Activated naive CD4-positive, alpha-beta T cell treated with anti-CD3 and anti-CD28 coated beads, Interleukin-2, amount 50 U/mL, for 24 hours (primary cell): Measurements from ENCODE around the gene CLCN3.
"Not testable (repeated sequence)": the region's sequence is repeated elsewhere in the genome, so short reads cannot be mapped to it uniquely, and the experiment has no call there.

Experiments used
- H3K27ac Mint-ChIP-seq: one replicate; pipeline ENCODE4 v1.8.0; 2021; ENCODE audit warnings: mild to moderate bottlenecking, mixed read lengths
- H3K27me3 Mint-ChIP-seq: one replicate; pipeline ENCODE4 v1.8.0; 2021; ENCODE audit warnings: mixed read lengths
- H3K36me3 Mint-ChIP-seq: one replicate; pipeline ENCODE4 v1.8.0; 2021; ENCODE audit warnings: mixed read lengths
- H3K4me1 Mint-ChIP-seq: one replicate; pipeline ENCODE4 v1.8.0; 2021; ENCODE audit warnings: mixed read lengths
- H3K4me3 Mint-ChIP-seq: one replicate; pipeline ENCODE4 v1.8.0; 2021; ENCODE audit warnings: mild to moderate bottlenecking, mixed read lengths
- H3K9me3 Mint-ChIP-seq: one replicate; pipeline ENCODE4 v1.8.0; 2021; ENCODE audit warnings: mixed read lengths

Gene CLCN3

DNA sequence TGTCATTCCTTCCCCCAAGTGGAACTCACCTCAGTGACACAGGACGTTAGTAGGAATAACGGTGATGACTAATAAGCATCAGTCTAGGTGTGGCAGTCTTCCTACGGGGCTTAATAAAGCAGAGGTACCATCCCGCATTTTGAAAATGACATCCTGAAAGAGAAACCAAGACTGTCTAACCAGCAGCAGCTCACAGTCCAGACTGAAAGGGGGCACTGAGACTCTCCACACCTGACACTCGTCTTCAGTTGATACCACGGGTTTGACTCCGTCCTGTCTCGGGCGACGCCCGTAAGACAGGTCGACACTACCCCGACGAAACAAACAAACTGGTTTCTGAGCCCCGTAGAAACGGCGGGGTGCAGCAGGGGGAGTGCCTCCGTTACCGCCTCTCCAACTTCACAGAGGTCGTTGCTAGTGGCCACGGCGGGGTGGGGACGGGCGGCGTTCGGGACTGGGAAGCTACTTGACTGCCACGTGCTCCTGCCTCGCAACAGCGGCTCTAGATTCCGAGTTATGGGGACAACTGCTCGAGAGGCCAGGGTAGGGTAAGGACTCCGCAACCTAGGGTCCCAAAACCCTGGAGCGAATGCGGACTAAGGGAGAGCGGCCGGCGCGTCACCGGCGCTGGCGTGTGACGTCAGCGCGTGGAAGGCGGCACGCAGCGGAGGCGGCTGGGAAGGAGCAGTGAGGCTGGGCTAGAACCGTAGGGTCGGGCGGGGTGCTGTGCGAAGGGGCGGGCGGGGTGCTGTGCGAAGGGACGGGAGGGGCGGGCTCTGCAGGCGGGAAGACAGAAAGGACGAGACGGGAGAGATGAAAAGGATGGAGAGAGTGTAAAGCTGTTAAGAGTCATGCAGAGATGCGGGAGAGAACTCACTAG, 8.1 kb upstream of the CLCN3 start, which contains the start of gene NEK1:
NEK1 (minus strand) TSS at position 593 of the 880 bp plus-strand sequence. CDS start 9,953 bp downstream, outside the sequence.
- no peaks in the 10 kb centered on the region for H3K9me3 Mint-ChIP-seq
- H3K27me3 Mint-ChIP-seq, result no peaks in the 10 kb centered on the region
- H3K4me3 Mint-ChIP-seq, result peak within 1 kb of the TSS; percentile 98
- H3K27ac Mint-ChIP-seq, result peak within 1 kb of the TSS; percentile 98
- peaks cover 2% of the 10 kb centered on the region for H3K36me3 Mint-ChIP-seq
- peaks cover 50% of the 10 kb centered on the region for H3K4me1 Mint-ChIP-seq

DNA sequence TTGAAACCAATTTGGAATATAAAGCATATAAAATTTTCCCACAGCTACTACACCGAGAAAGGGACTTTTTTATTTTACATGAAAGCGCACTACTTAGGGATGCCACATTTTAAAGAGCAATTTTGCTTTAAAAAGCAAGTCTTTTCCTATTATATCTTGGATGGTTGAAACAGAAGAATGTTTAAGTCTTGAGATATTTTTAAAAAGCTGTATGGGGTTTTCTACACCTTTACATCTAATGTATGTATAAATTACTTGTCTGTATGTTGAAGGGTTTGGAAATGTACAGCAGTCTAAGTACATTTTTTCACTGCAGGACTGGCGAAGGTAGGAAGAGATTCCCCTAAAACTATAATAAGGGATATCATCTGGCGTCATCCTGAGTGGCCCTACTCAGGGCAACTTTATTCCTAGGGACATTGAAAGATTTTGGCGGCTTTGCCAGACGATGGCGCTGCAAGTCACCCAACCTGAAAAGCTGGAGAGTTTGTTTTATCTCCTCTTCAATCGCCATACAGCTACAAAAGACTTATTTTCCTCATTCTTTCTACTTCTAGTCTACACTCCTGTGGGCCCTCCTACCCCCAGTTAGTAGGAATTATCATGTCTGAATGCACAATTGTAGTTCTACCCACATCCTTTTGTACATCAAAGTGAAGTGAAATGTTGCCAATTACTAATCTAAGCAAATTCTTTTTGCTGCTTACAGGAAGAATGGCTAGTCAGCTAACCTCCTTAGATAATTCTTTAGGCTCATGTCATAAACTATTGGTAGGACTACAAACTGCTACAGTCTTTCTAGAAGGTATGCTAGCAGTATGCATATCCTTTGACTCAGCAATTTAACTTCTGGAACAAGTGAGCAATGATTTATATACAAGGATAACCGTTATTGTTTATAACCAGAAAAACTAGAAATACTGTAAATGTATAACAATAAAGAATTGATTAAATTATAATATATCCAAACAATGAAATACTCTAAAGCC, 7.2 kb upstream of the CLCN3 start:
- Mint-ChIP-seq H3K4me3 (peak overlapping the region; percentile 98), H3K27me3 (no peaks in the 10 kb centered on the region), H3K27ac (peak overlapping the region; percentile 98), H3K4me1 (peaks cover 51% of the 10 kb centered on the region), H3K36me3 (peaks cover 2% of the 10 kb centered on the region), H3K9me3 (no peaks in the 10 kb centered on the region)

GRCh38 chr4:169615467-169616106, 4.8 kb upstream of the CLCN3 start:
- no peaks in the 10 kb centered on the region for H3K9me3 Mint-ChIP-seq
- H3K4me3 Mint-ChIP-seq, result no peak overlapping the region
- H3K4me1 Mint-ChIP-seq, result peaks cover 62% of the 10 kb centered on the region
- H3K36me3 Mint-ChIP-seq, result peaks cover 2% of the 10 kb centered on the region
- no peaks in the 10 kb centered on the region for H3K27me3 Mint-ChIP-seq
- H3K27ac Mint-ChIP-seq, result peak overlapping the region; percentile 83

- H3K4me3 Mint-ChIP-seq, result no peak overlapping the region
- no peaks in the 10 kb centered on the region for H3K27me3 Mint-ChIP-seq
- H3K36me3 Mint-ChIP-seq, result no peaks in the 10 kb centered on the region
- peaks cover 55% of the 10 kb centered on the region for H3K4me1 Mint-ChIP-seq
- no peaks in the 10 kb centered on the region for H3K9me3 Mint-ChIP-seq
- H3K27ac Mint-ChIP-seq, result peak overlapping the region; percentile 51
These were observed 3.5 kb upstream of the CLCN3 start for GRCh38 chr4:169616846-169617245.

DNA sequence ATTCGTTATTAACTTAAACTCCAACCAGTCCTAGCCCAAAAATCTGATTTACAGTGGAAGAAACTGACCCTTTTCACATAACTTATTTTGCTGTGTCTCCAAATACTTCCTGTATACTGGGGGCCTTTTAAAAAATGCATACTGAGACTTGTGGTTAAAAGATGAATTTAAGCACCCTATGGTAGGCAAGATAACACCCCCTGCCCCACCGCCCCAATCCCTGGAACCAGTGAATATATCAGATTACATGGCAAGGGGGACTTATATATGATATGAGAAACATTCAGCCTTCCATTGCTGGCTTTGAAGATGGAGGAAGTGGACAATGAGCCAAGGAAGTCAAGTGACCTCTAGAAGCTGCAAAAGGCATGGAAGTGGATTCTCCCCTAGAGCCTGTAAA, 3.1 kb upstream of the CLCN3 start:
- no peaks in the 10 kb centered on the region for H3K9me3 Mint-ChIP-seq
- H3K4me1 Mint-ChIP-seq, result peaks cover 59% of the 10 kb centered on the region

DNA sequence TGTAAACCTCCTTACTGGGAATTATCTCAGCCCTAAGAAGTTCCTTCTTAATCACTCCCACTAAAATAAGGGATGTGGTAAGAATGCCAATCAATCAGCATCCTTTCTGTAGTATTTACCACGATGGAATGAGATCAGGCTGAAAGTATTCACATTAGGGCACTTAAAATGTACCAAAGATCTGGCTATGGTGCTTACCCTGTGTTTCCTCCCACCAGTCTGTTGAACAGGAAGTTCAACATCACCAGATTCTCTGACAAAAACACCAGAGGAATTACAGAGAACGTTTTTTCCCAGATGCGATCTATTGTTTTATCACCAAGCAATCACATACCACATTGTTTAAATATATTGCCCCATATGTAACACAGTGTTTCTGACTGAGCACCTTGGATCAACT, 2.1 kb upstream of the CLCN3 start:
- H3K27ac Mint-ChIP-seq, result peak overlapping the region; percentile 99
- H3K4me1 Mint-ChIP-seq, result peaks cover 61% of the 10 kb centered on the region
- no peaks in the 10 kb centered on the region for H3K27me3 Mint-ChIP-seq
- no peaks in the 10 kb centered on the region for H3K9me3 Mint-ChIP-seq
- H3K36me3 Mint-ChIP-seq, result no peaks in the 10 kb centered on the region
- H3K4me3 Mint-ChIP-seq, result peak overlapping the region; percentile 90

More for the DNA sequence above, 3.1 kb upstream of the CLCN3 start:
- H3K4me3 Mint-ChIP-seq, result no peak overlapping the region
- H3K27ac Mint-ChIP-seq, result peak overlapping the region; percentile 70
- H3K36me3 Mint-ChIP-seq, result no peaks in the 10 kb centered on the region
- no peaks in the 10 kb centered on the region for H3K27me3 Mint-ChIP-seq

GRCh38 chr4:169618986-169619385, 1.4 kb upstream of the CLCN3 start:
- Mint-ChIP-seq H3K4me3 (peak overlapping the region; percentile 90), H3K27ac (peak overlapping the region; percentile 99), H3K9me3 (no peaks in the 10 kb centered on the region), H3K27me3 (no peaks in the 10 kb centered on the region), H3K36me3 (peaks cover 3% of the 10 kb centered on the region), H3K4me1 (peaks cover 65% of the 10 kb centered on the region)

DNA sequence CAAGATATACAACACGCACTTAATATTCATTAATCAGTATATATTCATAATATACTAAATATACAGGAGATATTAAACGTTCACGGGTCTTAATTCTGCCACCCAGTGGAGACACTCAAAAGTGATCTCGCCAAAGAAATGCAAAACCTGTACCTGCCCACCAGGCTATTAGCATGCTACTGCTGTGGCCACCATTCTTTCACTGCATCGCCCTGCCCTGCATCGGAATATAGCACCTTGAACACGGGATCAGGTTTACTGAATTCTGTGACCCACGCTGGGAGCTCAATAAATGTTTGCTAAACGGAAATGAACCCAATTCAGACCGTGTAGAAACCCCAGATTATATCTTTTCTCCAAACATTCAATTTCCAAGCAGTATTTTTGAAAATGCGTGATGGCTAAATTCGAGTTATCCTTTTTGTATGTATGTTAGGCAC, 840 bp upstream of the CLCN3 start:
- peaks cover 65% of the 10 kb centered on the region for H3K4me1 Mint-ChIP-seq

DNA sequence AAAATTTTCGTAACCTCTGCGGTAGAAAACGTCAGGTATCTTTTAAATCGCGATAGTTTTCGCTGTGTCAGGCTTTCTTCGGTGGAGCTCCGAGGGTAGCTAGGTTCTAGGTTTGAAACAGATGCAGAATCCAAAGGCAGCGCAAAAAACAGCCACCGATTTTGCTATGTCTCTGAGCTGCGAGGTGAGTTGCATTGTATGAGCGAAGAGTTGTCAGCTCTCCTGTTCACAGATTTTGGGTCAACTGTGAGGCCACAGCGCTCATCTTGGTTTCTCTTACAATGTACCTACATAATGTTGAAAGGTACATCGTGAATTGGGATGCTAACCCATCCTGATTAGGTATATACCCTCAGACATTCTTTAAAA, 486 bp downstream of the CLCN3 start:
- Mint-ChIP-seq H3K9me3 (no peaks in the 10 kb centered on the region), H3K36me3 (peaks cover 3% of the 10 kb centered on the region), H3K27ac (peak overlapping the region; percentile 99), H3K4me1 (peaks cover 68% of the 10 kb centered on the region), H3K4me3 (peak overlapping the region; percentile 90), H3K27me3 (no peaks in the 10 kb centered on the region)

More for the DNA sequence above, 840 bp upstream of the CLCN3 start:
- peak overlapping the region; percentile 99 for H3K27ac Mint-ChIP-seq
- H3K27me3 Mint-ChIP-seq, result no peaks in the 10 kb centered on the region
- no peaks in the 10 kb centered on the region for H3K9me3 Mint-ChIP-seq
- peak overlapping the region; percentile 90 for H3K4me3 Mint-ChIP-seq
- peaks cover 3% of the 10 kb centered on the region for H3K36me3 Mint-ChIP-seq

GRCh38 chr4:169621731-169622492, 1.5 kb downstream of the CLCN3 start:
- H3K27ac Mint-ChIP-seq, result peak overlapping the region; percentile 99
- H3K4me3 Mint-ChIP-seq, result peak overlapping the region; percentile 90
- peaks cover 3% of the 10 kb centered on the region for H3K36me3 Mint-ChIP-seq
- H3K9me3 Mint-ChIP-seq, result no peaks in the 10 kb centered on the region
- peaks cover 70% of the 10 kb centered on the region for H3K4me1 Mint-ChIP-seq
- H3K27me3 Mint-ChIP-seq, result no peaks in the 10 kb centered on the region

DNA sequence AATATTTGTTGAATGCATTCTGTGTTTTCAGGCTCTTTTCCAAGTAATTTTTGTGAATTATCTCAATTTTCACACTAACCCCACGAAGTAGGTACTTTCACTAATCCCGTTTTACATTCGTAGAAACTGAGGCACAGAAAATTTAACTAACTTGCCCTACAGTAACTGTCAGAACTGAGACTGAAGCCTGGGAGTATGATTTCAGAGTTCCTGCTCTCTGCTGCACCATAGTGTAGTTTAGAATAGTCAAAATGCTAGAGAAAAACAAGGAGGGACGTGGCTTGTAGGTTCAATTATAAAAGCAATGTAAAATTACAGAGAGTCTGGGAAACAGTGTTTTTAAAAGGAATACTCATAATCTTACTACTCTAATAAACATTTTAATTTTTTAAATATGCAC, 2.2 kb downstream of the CLCN3 start:
- Mint-ChIP-seq H3K9me3 (no peaks in the 10 kb centered on the region), H3K27ac (peak overlapping the region; percentile 99), H3K4me1 (peaks cover 71% of the 10 kb centered on the region), H3K4me3 (peak overlapping the region; percentile 90), H3K36me3 (peaks cover 3% of the 10 kb centered on the region), H3K27me3 (no peaks in the 10 kb centered on the region)

DNA sequence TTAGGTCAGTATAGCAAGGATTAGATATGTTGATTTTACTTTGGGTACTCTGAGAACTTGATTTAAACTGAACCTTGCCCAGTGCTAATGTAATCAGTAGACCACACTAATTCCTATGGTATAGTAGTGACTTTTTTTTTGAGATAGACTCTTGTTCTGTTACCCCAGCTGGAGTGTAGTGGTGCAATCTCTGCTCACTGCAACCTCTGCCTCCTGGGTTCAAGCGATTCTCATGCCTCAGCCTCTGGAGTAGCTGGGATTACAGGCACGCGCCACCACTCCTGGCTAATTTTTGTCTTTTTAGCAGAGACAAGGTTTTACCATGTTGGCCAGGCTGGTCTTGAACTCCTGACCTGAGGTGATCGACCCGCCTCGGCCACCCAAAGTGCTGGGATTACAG, 3.6 kb downstream of the CLCN3 start:
- not testable (repeated sequence) for H3K27ac Mint-ChIP-seq, H3K4me3 Mint-ChIP-seq, H3K36me3 Mint-ChIP-seq, H3K27me3 Mint-ChIP-seq, H3K9me3 Mint-ChIP-seq
- peaks cover 71% of the 10 kb centered on the region for H3K4me1 Mint-ChIP-seq

DNA sequence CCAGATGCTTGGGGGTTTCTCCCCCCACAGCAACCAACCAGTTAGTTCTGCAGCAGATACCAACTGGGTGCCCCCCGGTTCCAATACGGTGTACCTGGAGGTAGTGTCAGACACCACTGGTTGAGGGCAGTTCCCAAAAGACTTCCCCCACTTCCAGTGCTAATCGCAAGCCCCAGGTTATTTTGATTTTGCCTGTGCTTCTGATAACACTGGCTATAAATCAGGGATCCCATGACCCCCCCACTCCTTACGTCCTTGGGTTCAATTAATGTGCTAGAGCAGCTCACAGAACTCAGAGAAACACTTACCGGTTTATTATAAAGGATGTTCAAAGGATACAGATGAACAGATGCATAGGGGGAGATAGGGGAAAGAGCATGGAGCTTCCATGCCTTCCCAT, 5.5 kb downstream of the CLCN3 start:
- Mint-ChIP-seq H3K36me3 (peaks cover 3% of the 10 kb centered on the region), H3K9me3 (no peaks in the 10 kb centered on the region), H3K4me3 (no peak overlapping the region), H3K27me3 (no peaks in the 10 kb centered on the region), H3K4me1 (peaks cover 79% of the 10 kb centered on the region), H3K27ac (peak overlapping the region; percentile 77)

- H3K4me1 Mint-ChIP-seq, result peaks cover 77% of the 10 kb centered on the region
- peak overlapping the region; percentile 88 for H3K27ac Mint-ChIP-seq
- peaks cover 3% of the 10 kb centered on the region for H3K36me3 Mint-ChIP-seq
- no peak overlapping the region for H3K4me3 Mint-ChIP-seq
- H3K27me3 Mint-ChIP-seq, result no peaks in the 10 kb centered on the region
- H3K9me3 Mint-ChIP-seq, result no peaks in the 10 kb centered on the region
These were observed 6.2 kb downstream of the CLCN3 start for GRCh38 chr4:169626331-169627282.
